ENCODE measurements around the gene ZNF683. TPM values are rescaled to one million over a fixed set of nuclear protein-coding genes. Genes with fewer than 3 reads are reported as not detected.
A peak's percentile ranks its signal among the peaks of the same experiment; 100 is the strongest.

ZNF683 gene
- total and polyA plus RNA-seq, 2 experiments from 2014 or later, result not detected

- Histone ChIP-seq H3K27me3 (ENCODE audit: insufficient read depth) (no peaks in the 10 kb centered on the region), H4K20me1 (replicated peaks; ENCODE audit: insufficient read depth) (peaks cover 17% of the 10 kb centered on the region), H3K9me2 (ENCODE audit: insufficient read depth) (no peaks in the 10 kb centered on the region), H3K4me2 (peak overlapping the region; percentile 84), H3F3A (replicated peaks; ENCODE audit: low read depth) (peaks cover 33% of the 10 kb centered on the region), H3K4me1 (ENCODE audit: insufficient read depth) (peaks cover 27% of the 10 kb centered on the region), H3K27ac (ENCODE audit: low read depth) (peak overlapping the region; percentile 100), H2AFZ (no peak overlapping the region), H3K4me3 (peak overlapping the region; percentile 96), H3K36me3 (ENCODE audit: insufficient read depth) (peaks cover 14% of the 10 kb centered on the region; the same call in 1 of the 2 replicates), H3K79me2 (replicated peaks; ENCODE audit: insufficient read depth) (peaks cover 38% of the 10 kb centered on the region)
- peak; percentile 40 for ATAC-seq
- Mint-ChIP-seq H3K4me3 (peak overlapping the region; percentile 99), H3K9me3 (peaks cover 4% of the 10 kb centered on the region; the same call in 1 of the 3 replicates), H3K4me1 (peaks cover 30% of the 10 kb centered on the region), H3K27me3 (ENCODE audit: insufficient read depth, low read depth, poor library complexity) (peaks cover 40% of the 10 kb centered on the region), H3K36me3 (ENCODE audit: low read depth) (peaks cover 37% of the 10 kb centered on the region), H3K27ac (peak overlapping the region; percentile 94)
- peak; percentile 91 for DNase-seq (ENCODE audit: low spot score)
- no peak for TF ChIP-seq STAT1 (IDR thresholded peaks at IDR 0.05; ENCODE audit: unreplicated experiment)
- peak; percentile 84 for TF ChIP-seq ETS1 (IDR thresholded peaks at IDR 0.05)
- TF ChIP-seq POLR2AphosphoS5 (IDR thresholded peaks at IDR 0.05; ENCODE audit: low read depth), result peak; percentile 50; the same call in 1 of the 2 replicates
- TF ChIP-seq JUNB (IDR thresholded peaks at IDR 0.05; ENCODE audit: unreplicated experiment), result no peak
- TF ChIP-seq ZNF114 (CRISPR knock-in tag; IDR thresholded peaks at IDR 0.05), result no peak
Measured at GRCh38 chr1:26409191-26409807, 36.7 kb upstream of the ZNF683 start.

- DNase-seq (ENCODE audit: low spot score) (peak; percentile 95), ATAC-seq (peak; percentile 15)
- H3K27me3 ChIP-seq (ENCODE audit: insufficient read depth), result no peaks in the 10 kb centered on the region
- peaks cover 20% of the 10 kb centered on the region for H3K4me1 ChIP-seq (ENCODE audit: insufficient read depth)
- H2AFZ ChIP-seq, result no peak overlapping the region
- Mint-ChIP-seq H3K9me3 (peaks cover 4% of the 10 kb centered on the region; the same call in 1 of the 3 replicates), H3K27me3 (ENCODE audit: insufficient read depth, low read depth, poor library complexity) (peaks cover 37% of the 10 kb centered on the region), H3K4me1 (peaks cover 24% of the 10 kb centered on the region), H3K36me3 (ENCODE audit: low read depth) (peaks cover 30% of the 10 kb centered on the region), H3K4me3 (peak overlapping the region; percentile 99), H3K27ac (no peak overlapping the region)
- no peaks in the 10 kb centered on the region for H3K9me2 ChIP-seq (ENCODE audit: insufficient read depth)
- H3K4me3 ChIP-seq, result peak overlapping the region; percentile 96
- H3K36me3 ChIP-seq (ENCODE audit: insufficient read depth), result peaks cover 7% of the 10 kb centered on the region; the same call in 1 of the 2 replicates
- peaks cover 31% of the 10 kb centered on the region for H3K79me2 ChIP-seq (replicated peaks; ENCODE audit: insufficient read depth)
- peaks cover 12% of the 10 kb centered on the region for H4K20me1 ChIP-seq (replicated peaks; ENCODE audit: insufficient read depth)
- peaks cover 26% of the 10 kb centered on the region for H3F3A ChIP-seq (replicated peaks; ENCODE audit: low read depth)
- peak overlapping the region; percentile 100 for H3K27ac ChIP-seq (ENCODE audit: low read depth)
- H3K4me2 ChIP-seq, result peak overlapping the region; percentile 84
- TF ChIP-seq ZNF331 (CRISPR knock-in tag; IDR thresholded peaks at IDR 0.05; ENCODE audit: low read depth) (peak; percentile 52), CREB1 (CRISPR knock-in tag; IDR thresholded peaks at IDR 0.05; ENCODE audit: low read depth) (peak; percentile 65), EZH2 (IDR thresholded peaks at IDR 0.05; ENCODE audit: low read depth, unreplicated experiment) (no peak), ZNF114 (CRISPR knock-in tag; IDR thresholded peaks at IDR 0.05) (peak; percentile 80; the same call in 1 of the 2 replicates), ZNF462 (CRISPR knock-in tag; IDR thresholded peaks at IDR 0.05) (peak; percentile 16; the same call in 1 of the 2 replicates), NANOG (IDR thresholded peaks at IDR 0.05; ENCODE audit: borderline replicate concordance) (no peak), REST (IDR thresholded peaks at IDR 0.05; ENCODE audit: unreplicated experiment) (peak; percentile 100)
Measured at GRCh38 chr1:26408604-26409003, 36.1 kb upstream of the ZNF683 start.
